ENCODE data around the gene IQCM. TPM values are rescaled to one million over a fixed set of nuclear protein-coding genes. Genes with fewer than 3 reads are reported as not detected.

The IQCM gene
- total and polyA plus RNA-seq, 10 of the 15 experiments (the other 5 are each of a cell fraction or from before 2014, with no cell fraction given), result not detected

- Histone ChIP-seq H3K27ac (ENCODE audit: control insufficient read depth, insufficient read depth) (no peak overlapping the region), H3K9ac (ENCODE audit: control insufficient read depth, insufficient read depth, low read length) (no peak overlapping the region), H3K4me2 (ENCODE audit: control insufficient read depth, insufficient read depth) (no peak overlapping the region), H3K27me3 (replicated peaks in 1 of 2; ENCODE audit: control insufficient read depth in 2 of 2, insufficient read depth in 2 of 2, low read length in 1 of 2) (no peaks in the 10 kb centered on the region), H3K36me3 (ENCODE audit: control insufficient read depth in 2 of 2, insufficient read depth in 2 of 2, low read length in 1 of 2) (no peaks in the 10 kb centered on the region), H4K20me1 (ENCODE audit: control insufficient read depth, insufficient read depth) (no peaks in the 10 kb centered on the region), H3K4me1 (ENCODE audit: control insufficient read depth, insufficient read depth, low read length) (no peaks in the 10 kb centered on the region), H2AFZ (ENCODE audit: control insufficient read depth, low read depth, low read length) (no peak overlapping the region), H3K9me3 (replicated peaks; ENCODE audit: control insufficient read depth, insufficient read depth, low read length) (no peaks in the 10 kb centered on the region), H3K4me3 (no peak overlapping the region), H3K79me2 (ENCODE audit: control insufficient read depth, insufficient read depth, low read length) (no peaks in the 10 kb centered on the region)
- no peak for DNase-seq (ENCODE audit: low read depth, low spot score)
- WGBS (ENCODE audit: insufficient coverage, insufficient replicate concordance, low lambda C conversion rate, missing lambda C conversion rate), result 40% methylated on average over 3 of the region's 3 CpGs
- intact Hi-C loops (cut with micrococcal nuclease; ENCODE audit: unreplicated experiment), result no loop called here
- ChIA-PET SMC1A (ENCODE audit: uncharacterized antibody, unreplicated experiment) (no interaction called here), RAD21 (ENCODE audit: unreplicated experiment) (no interaction called here), POLR2A (no interaction called here), CTCF (no interaction called here)
- no peak for FAIRE-seq
- in situ Hi-C loops (cut with MboI), result no loop called here
- ATAC-seq, result no peak
- BruUV-seq (replicated peaks), result no TSS peak
- TF ChIP-seq STAT1 (conservative IDR thresholded peaks at IDR 0.05) (no peak), NFIC (IDR thresholded peaks at IDR 0.05; ENCODE audit: low read depth, low read length) (no peak), KAT2A (conservative IDR thresholded peaks at IDR 0.05; ENCODE audit: control insufficient read depth, low read depth, low read length) (no peak), CEBPZ (IDR thresholded peaks at IDR 0.05; ENCODE audit: low read depth, low read length) (no peak), STAT3 (IDR thresholded peaks at IDR 0.05; ENCODE audit: low read depth, low read length) (no peak)
Measured at GRCh38 chr4:149690726-149691125, 124.9 kb downstream of the IQCM start.

- Histone ChIP-seq H3K79me2 (ENCODE audit: control insufficient read depth, insufficient read depth, low read length) (no peaks in the 10 kb centered on the region), H2AFZ (ENCODE audit: control insufficient read depth, low read depth, low read length) (no peak overlapping the region), H3K9me3 (replicated peaks; ENCODE audit: control insufficient read depth, insufficient read depth, low read length) (no peaks in the 10 kb centered on the region), H3K9ac (ENCODE audit: control insufficient read depth, insufficient read depth, low read length) (no peak overlapping the region), H3K36me3 (ENCODE audit: control insufficient read depth in 2 of 2, insufficient read depth in 2 of 2, low read length in 1 of 2) (no peaks in the 10 kb centered on the region), H3K4me2 (ENCODE audit: control insufficient read depth, insufficient read depth) (no peak overlapping the region), H3K27ac (ENCODE audit: control insufficient read depth, insufficient read depth) (no peak overlapping the region), H3K27me3 (replicated peaks in 1 of 2; ENCODE audit: control insufficient read depth in 2 of 2, insufficient read depth in 2 of 2, low read length in 1 of 2) (no peaks in the 10 kb centered on the region), H3K4me1 (ENCODE audit: control insufficient read depth, insufficient read depth, low read length) (no peaks in the 10 kb centered on the region), H3K4me3 (no peak overlapping the region), H4K20me1 (ENCODE audit: control insufficient read depth, insufficient read depth) (no peaks in the 10 kb centered on the region)
- no peak for FAIRE-seq
- no peak for ATAC-seq
- ChIA-PET RAD21 (ENCODE audit: unreplicated experiment) (no interaction called here), POLR2A (no interaction called here), CTCF (no interaction called here), SMC1A (ENCODE audit: uncharacterized antibody, unreplicated experiment) (no interaction called here)
- no TSS peak for BruUV-seq (replicated peaks)
- in situ Hi-C loops (cut with MboI) (no loop called here), intact Hi-C loops (cut with micrococcal nuclease; ENCODE audit: unreplicated experiment) (no loop called here)
- WGBS (ENCODE audit: insufficient coverage, insufficient replicate concordance, low lambda C conversion rate, missing lambda C conversion rate), result 0% methylated on average over 2 of the region's 2 CpGs
- no peak for DNase-seq (ENCODE audit: low read depth, low spot score)
- TF ChIP-seq ZNF24 (IDR thresholded peaks at IDR 0.05) (no peak), PAX8 (IDR thresholded peaks at IDR 0.05) (no peak), PAX5 (IDR thresholded peaks at IDR 0.05; ENCODE audit: borderline replicate concordance, low read depth, low read length) (no peak), IKZF1 (conservative IDR thresholded peaks at IDR 0.05) (no peak), DPF2 (IDR thresholded peaks at IDR 0.05) (no peak), ZNF687 (IDR thresholded peaks at IDR 0.05) (no peak), CBX5 (IDR thresholded peaks at IDR 0.05; ENCODE audit: low read depth) (no peak), GATAD2B (conservative IDR thresholded peaks at IDR 0.05; ENCODE audit: low read depth) (no peak), HCFC1 (IDR thresholded peaks at IDR 0.05; ENCODE audit: low read length) (no peak)
Measured at GRCh38 chr4:149684516-149684915, 131.1 kb downstream of the IQCM start.
